Gastrocnemius medialis (tissue), 4 donors: Measurements from ENCODE around the gene ADRA1B. TPM values are rescaled to one million over a fixed set of nuclear protein-coding genes. Genes with fewer than 3 reads are reported as not detected.
"Not testable (repeated sequence)": the region's sequence is repeated elsewhere in the genome, so short reads cannot be mapped to it uniquely, and the experiment has no call there.

Experiments
- ATAC-seq, 2 donors: fragments of 150-250 bp; one replicate each; pipeline ENCODE4 v1.9.1; 2016
- DNase-seq, 2 donors: peaks; one replicate each; pipeline ENCODE4 v3.0.0-alpha.2; 2019
- H3K27ac ChIP-seq, 4 donors: fragments of 200-600 bp; sonication (generic); 1 replicate in 1 of 4; 2 replicates in 3 of 4; pipeline ENCODE4 v1.5.1; 2016 to 2018; ENCODE audit warnings: mild to moderate bottlenecking in 2 of 4, moderate library complexity in 1 of 4
- H3K27me3 ChIP-seq, 3 donors: fragments of 200-600 bp; sonication (generic) in 2 of 3; 1 replicate in 1 of 3; 2 replicates in 2 of 3; pipeline versions ENCODE4 v1.5.1 to v1.6.0; 2016 to 2019; ENCODE audit warnings: mild to moderate bottlenecking in 1 of 3, moderate library complexity in 1 of 3
- H3K36me3 ChIP-seq, 2 donors: fragments of 200-600 bp; sonication (generic) in 1 of 2; one replicate each; pipeline ENCODE4 v1.5.1; 2017 to 2018
- H3K4me1 ChIP-seq, 2 donors: fragments of 200-600 bp; sonication (generic) in 1 of 2; one replicate each; pipeline ENCODE4 v1.5.1; 2016 to 2017; ENCODE audit warnings: mild to moderate bottlenecking in 2 of 2
- H3K4me3 ChIP-seq, 4 donors: fragments of 200-600 bp; sonication (generic) in 3 of 4; 1 replicate in 1 of 4; 2 replicates in 3 of 4; pipeline ENCODE4 v1.5.1; 2016 to 2019; ENCODE audit warnings: mild to moderate bottlenecking in 2 of 4
- H3K9me3 ChIP-seq, 3 donors: fragments of 200-600 bp; sonication (generic) in 2 of 3; 1 replicate in 1 of 3; 2 replicates in 2 of 3; pipeline ENCODE4 v1.5.1; 2016 to 2019
- CTCF ChIP-seq, 5 experiments: fragments of 450-650 bp in 3 of 5; fragments of 200-600 bp in 2 of 5; sonication (generic) in 2 of 5; IDR thresholded peaks in 4 of 5; conservative IDR thresholded peaks in 1 of 5; 1 replicate in 4 of 5; 2 replicates in 1 of 5; pipeline ENCODE4 v1.5.1; 2016 to 2019; ENCODE audit warnings: antibody characterized with exemption in 5 of 5, mild to moderate bottlenecking in 3 of 5, moderate library complexity in 3 of 5
- POLR2A ChIP-seq, 2 donors: fragments of 450-650 bp; IDR thresholded peaks; one replicate each; pipeline ENCODE4 v1.6.1; 2017; ENCODE audit warnings: antibody characterized with exemption in 2 of 2, mild to moderate bottlenecking in 2 of 2, moderate library complexity in 2 of 2
- in situ Hi-C, 4 donors: fragments of 200-750 bp; cut with MboI; loops; one replicate each; pipeline versions ENCODE4 v1.15.0 to v1.8.0; 2017; ENCODE audit warnings: low sequenced_read_pairs in 4 of 4
- intact Hi-C: fragments of 100-400 bp; cut with DNase I; formaldehyde crosslinking; loops from one replicate; pipeline ENCODE4 v1.15.1; 2023; ENCODE audit warnings: low total_unique reads
- total RNA-seq, 4 donors: library from RNA; depleted of rRNA; stranded (reverse); fragments of >200 nt; gene quantifications; one replicate each; pipeline versions ENCODE4 v1.1.0 to v1.2.3, GENCODE V29; 2016

The ADRA1B gene
- total RNA-seq, 4 donors from 2014 or later, result 0.61 to 1.9 (median 0.94) TPM

- H3K36me3 ChIP-seq, result no peaks in the 10 kb centered on the region
- in situ Hi-C loops, result no loop called here
These were observed 47.7 kb downstream of the ADRA1B start for GRCh38 chr5:159963935-159964334.

GRCh38 chr5:159965031-159965837, 49.0 kb downstream of the ADRA1B start:
- Histone ChIP-seq H3K4me3 (no peak overlapping the region), H3K36me3 (no peaks in the 10 kb centered on the region), H3K9me3 (no peaks in the 10 kb centered on the region), H3K4me1 (no peaks in the 10 kb centered on the region), H3K27me3 (peaks cover 0 to 4% (median 1%) of the 10 kb centered on the region in 3 donors), H3K27ac (no peak overlapping the region)
- ATAC-seq (no peak), DNase-seq (peak in 1 of 2 donors; percentile 13)
- intact Hi-C loops, result no loop called here
- TF ChIP-seq POLR2A (IDR thresholded peaks at IDR 0.05) (no peak), CTCF (IDR thresholded peaks at IDR 0.05 in 4 of 5, conservative IDR thresholded peaks at IDR 0.05 in 1 of 5) (peak in 2 of 5 experiments; percentile 33 to 34)
- in situ Hi-C loops, result no loop called here

More at GRCh38 chr5:159963935-159964334, 47.7 kb downstream of the ADRA1B start:
- no peaks in the 10 kb centered on the region for H3K9me3 ChIP-seq
- TF ChIP-seq POLR2A (IDR thresholded peaks at IDR 0.05), result no peak
- TF ChIP-seq CTCF (IDR thresholded peaks at IDR 0.05 in 4 of 5, conservative IDR thresholded peaks at IDR 0.05 in 1 of 5), result no peak
- DNase-seq (no peak), ATAC-seq (no peak)
- no peak overlapping the region for H3K4me3 ChIP-seq
- no peak overlapping the region for H3K27ac ChIP-seq
- no peaks in the 10 kb centered on the region for H3K4me1 ChIP-seq
- H3K27me3 ChIP-seq, result no peaks in the 10 kb centered on the region
- intact Hi-C loops, result no loop called here

GRCh38 chr5:159965838-159966128, 49.5 kb downstream of the ADRA1B start:
- in situ Hi-C loops, result not testable (repeated sequence)

GRCh38 chr5:159969966-159970365, 53.7 kb downstream of the ADRA1B start:
- in situ Hi-C loops, result no loop called here
- ATAC-seq, result no peak
- intact Hi-C loops, result no loop called here

More at GRCh38 chr5:159965838-159966128, 49.5 kb downstream of the ADRA1B start:
- H3K4me3 ChIP-seq, H3K36me3 ChIP-seq, DNase-seq, intact Hi-C loops, H3K9me3 ChIP-seq, H3K27ac ChIP-seq, H3K27me3 ChIP-seq, ATAC-seq, H3K4me1 ChIP-seq: not testable (repeated sequence)

More at GRCh38 chr5:159969966-159970365, 53.7 kb downstream of the ADRA1B start:
- Histone ChIP-seq H3K27ac (no peak overlapping the region), H3K4me3 (no peak overlapping the region), H3K4me1 (no peaks in the 10 kb centered on the region), H3K36me3 (no peaks in the 10 kb centered on the region), H3K27me3 (peaks cover 27 to 31% (median 30%) of the 10 kb centered on the region in 3 donors), H3K9me3 (no peaks in the 10 kb centered on the region)
- DNase-seq, result no peak
- TF ChIP-seq CTCF (IDR thresholded peaks at IDR 0.05 in 4 of 5, conservative IDR thresholded peaks at IDR 0.05 in 1 of 5) (no peak), POLR2A (IDR thresholded peaks at IDR 0.05) (no peak)
